GM18508 (cell line): ENCODE data around the gene SSR3.
"Not testable (repeated sequence)": the region's sequence is repeated elsewhere in the genome, so short reads cannot be mapped to it uniquely, and the experiment has no call there.

Source experiments
- ATAC-seq: cut with Tn5 transposase; IDR thresholded peaks from one replicate; pipeline ENCODE4 v1.9.1; 2021; ENCODE audit warnings: moderate number of reproducible peaks; ENCODE audit not compliant: insufficient read depth, unreplicated experiment

The SSR3 gene

GRCh38 chr3:156554842-156555687, at the start of gene SSR3:
SSR3 (minus strand) TSS chr3:156555117; CDS start chr3:156555089, 28 bp downstream.
- peak; percentile 93 for ATAC-seq

- ATAC-seq, result no peak
Observed at GRCh38 chr3:156604064-156604641, 49.2 kb upstream of the SSR3 start.

GRCh38 chr3:156603379-156604017, 48.6 kb upstream of the SSR3 start:
- ATAC-seq, result no peak

GRCh38 chr3:156602424-156602823, 47.5 kb upstream of the SSR3 start:
- no peak for ATAC-seq

- no peak for ATAC-seq
Observed at GRCh38 chr3:156601497-156601896, 46.6 kb upstream of the SSR3 start.

- no peak for ATAC-seq
Observed at GRCh38 chr3:156600834-156601233, 45.9 kb upstream of the SSR3 start.

- ATAC-seq, result no peak
Observed at GRCh38 chr3:156599089-156599874, 44.4 kb upstream of the SSR3 start.

- ATAC-seq, result no peak
Observed at GRCh38 chr3:156598413-156598812, 43.5 kb upstream of the SSR3 start.

DNA sequence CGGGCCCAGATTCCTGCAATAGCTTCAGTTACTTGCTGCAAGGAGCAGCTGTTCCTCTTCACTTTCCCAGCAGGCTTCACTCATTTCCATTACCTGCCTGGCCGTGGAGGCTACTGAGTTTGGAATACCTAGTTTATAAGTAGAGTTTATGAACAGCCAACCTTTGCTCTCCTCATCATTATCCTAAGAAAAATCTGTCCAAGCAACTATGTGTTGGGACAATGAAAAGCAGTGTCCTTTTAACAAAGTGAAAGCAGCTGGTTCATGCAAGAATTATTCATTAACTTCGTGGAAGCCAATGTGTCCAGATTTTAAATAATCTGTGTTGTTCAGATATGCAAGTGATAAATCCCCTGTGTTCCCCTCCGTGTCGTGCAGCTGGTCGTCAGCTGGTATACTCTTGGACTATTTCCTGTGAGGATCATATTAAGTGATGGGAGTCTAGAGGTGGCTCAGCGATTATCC, 39.3 kb upstream of the SSR3 start:
- no peak for ATAC-seq

- ATAC-seq, result no peak
Observed at GRCh38 chr3:156593814-156594213, 38.9 kb upstream of the SSR3 start.

DNA sequence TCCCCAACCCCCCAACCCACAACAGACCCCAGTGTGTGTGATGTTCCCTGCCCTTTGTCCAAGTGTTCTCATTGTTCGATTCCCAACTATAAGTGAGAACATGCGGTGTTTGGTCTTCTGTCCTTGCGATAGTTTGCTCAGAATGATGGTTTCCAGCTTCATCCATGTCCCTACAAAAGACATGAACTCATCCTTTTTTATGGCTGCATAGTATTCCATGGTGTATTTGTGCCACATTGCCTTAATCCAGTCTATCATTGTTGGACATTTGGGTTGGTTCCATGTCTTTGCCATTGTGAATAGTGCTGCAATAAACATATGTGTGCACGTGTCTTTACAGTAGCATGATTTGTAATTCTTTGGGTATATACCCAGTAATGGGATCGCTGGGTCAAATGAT, 34.9 kb upstream of the SSR3 start:
- ATAC-seq, result not testable (repeated sequence)

- ATAC-seq, result no peak
Observed at GRCh38 chr3:156587760-156588069, 32.8 kb upstream of the SSR3 start.

- no peak for ATAC-seq
Observed at GRCh38 chr3:156586905-156587759, 32.2 kb upstream of the SSR3 start.

DNA sequence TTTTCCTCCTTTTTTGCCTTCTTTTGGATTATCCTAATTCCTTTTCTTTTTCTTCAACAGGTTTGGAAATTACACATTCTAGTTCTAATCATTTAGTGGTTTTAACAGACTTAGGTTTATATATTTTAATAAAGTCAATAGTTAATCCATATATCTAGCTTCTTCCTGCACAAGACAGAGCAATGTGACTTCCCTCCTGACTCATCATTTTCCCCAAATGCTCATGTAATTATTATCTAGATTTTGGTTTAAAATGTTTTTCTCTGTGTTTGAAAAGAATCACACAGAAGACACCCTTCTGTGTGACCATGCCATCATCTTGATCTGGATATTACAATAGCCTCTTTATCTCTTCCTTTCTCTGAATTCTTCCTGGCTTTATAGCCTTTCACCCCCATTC, 28.6 kb upstream of the SSR3 start:
- ATAC-seq, result no peak

DNA sequence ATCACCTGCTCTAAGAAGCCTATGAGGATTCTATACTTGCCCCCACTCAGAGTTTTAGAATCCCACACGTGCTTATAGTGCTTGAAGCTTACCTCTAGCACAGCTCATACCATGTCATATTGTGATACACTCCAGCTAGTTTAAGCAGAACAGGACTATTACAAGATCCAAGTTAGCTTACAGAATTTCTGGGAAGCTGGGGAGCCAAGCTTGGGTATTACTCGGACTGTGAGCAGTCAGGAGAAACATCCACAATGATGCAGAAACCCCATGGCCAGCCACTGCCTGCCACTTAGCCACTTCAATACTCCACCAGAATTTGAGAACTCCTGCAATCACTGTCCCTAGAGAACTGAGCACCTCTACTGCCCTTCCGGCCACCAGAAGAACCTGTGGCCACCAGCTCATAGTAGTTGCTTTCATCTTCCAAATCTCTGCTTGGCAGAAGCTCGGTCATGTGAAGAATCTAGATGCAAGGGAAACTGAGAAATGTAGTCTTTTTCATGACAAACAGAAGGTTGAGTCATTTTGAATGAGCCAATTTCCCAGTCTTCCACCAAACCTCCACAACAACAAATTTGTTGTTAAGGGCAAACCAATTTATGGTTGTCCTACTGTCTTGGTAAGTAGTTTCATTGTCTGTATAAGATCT, 27.7 kb upstream of the SSR3 start:
- ATAC-seq, result no peak

DNA sequence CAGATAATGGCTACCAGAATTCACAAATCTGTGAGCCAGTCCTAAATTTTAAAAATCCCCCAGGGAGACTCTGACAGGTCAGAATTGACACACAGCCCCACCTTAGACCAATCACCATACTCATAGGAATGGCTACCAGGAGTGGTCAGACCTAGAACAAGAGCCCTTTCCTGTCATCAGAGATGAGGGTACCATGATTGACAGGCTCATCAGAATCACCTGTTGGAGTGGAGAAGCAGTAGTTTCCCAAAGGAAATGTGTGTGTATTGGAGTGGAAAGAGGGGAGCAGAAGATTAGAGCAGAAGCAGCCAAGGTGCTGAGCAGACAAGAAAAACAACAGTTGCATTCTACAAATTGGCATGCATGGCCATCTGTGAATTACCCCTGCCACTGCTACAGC, 27.0 kb upstream of the SSR3 start:
- no peak for ATAC-seq

DNA sequence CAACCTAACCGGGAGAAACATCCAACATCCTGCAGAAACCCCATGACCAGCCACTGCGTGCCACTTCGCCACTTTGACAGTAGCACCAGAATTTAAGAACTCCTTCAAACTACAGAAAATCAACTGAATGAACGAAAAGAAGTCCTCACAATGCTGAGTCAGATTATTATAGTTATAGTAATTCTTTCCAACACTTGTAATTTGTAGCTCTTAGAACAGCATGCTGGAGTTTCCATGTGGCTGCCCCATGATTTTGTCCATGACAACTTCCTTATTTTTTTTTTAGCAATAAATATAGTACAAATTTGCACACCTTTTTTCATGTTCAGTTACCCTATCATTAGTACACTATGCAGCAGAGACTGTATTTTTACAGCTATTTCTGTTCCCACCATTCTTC, 26.1 kb upstream of the SSR3 start:
- no peak for ATAC-seq

- ATAC-seq, result no peak
Observed at GRCh38 chr3:156579427-156579851, 24.5 kb upstream of the SSR3 start.

- ATAC-seq, result no peak
Observed at GRCh38 chr3:156577736-156578135, 22.8 kb upstream of the SSR3 start.
